HL-60 (cell line): ENCODE results near the gene ZNF443.

ENCODE experiments used
- CTCF ChIP-seq: IDR thresholded peaks from one replicate; pipeline ENCODE4 v1.5.1; 2011; ENCODE audit warnings: low read length, control low read depth, inconsistent platforms; ENCODE audit not compliant: insufficient read depth
- GABPA ChIP-seq: IDR thresholded peaks from 2 replicates; pipeline ENCODE4 v1.6.1; 2012; ENCODE audit warnings: low read depth
- POLR2AphosphoS5 ChIP-seq: IDR thresholded peaks from 2 replicates; pipeline ENCODE4 v1.6.1; 2012; ENCODE audit warnings: low read depth
- SPI1 ChIP-seq: IDR thresholded peaks from 2 replicates; pipeline ENCODE4 v1.6.1; 2012; ENCODE audit warnings: low read depth, mild to moderate bottlenecking, borderline replicate concordance
- TF ChIP-seq, protein P1 (sequence below): IDR thresholded peaks from 2 replicates; pipeline ENCODE4 v1.6.1; 2012; ENCODE audit warnings: low read depth; ENCODE audit not compliant: insufficient replicate concordance

DNA sequence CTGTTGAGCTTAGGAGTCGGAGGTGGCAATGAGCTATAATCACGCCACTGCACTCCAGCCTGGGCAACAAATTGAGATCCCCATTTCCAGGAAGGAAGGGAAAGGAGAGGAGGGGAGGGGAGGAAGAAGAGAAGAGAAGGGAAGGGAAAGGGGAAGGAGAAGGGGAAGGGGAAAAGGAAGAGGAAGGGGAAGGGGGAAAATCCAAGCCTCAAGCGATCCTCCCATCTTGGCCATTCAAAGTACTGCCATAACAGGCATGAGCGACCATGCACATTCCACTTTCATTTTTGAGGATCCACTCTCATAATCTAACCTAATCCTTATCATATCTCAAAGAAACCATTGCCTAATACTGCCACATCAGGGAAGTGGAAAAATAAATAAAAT lies 14.9 kb downstream of the ZNF443 start:
- TF ChIP-seq CTCF (no peak), POLR2AphosphoS5 (no peak), SPI1 (no peak), GABPA (no peak)
- TF ChIP-seq, protein P1, sequence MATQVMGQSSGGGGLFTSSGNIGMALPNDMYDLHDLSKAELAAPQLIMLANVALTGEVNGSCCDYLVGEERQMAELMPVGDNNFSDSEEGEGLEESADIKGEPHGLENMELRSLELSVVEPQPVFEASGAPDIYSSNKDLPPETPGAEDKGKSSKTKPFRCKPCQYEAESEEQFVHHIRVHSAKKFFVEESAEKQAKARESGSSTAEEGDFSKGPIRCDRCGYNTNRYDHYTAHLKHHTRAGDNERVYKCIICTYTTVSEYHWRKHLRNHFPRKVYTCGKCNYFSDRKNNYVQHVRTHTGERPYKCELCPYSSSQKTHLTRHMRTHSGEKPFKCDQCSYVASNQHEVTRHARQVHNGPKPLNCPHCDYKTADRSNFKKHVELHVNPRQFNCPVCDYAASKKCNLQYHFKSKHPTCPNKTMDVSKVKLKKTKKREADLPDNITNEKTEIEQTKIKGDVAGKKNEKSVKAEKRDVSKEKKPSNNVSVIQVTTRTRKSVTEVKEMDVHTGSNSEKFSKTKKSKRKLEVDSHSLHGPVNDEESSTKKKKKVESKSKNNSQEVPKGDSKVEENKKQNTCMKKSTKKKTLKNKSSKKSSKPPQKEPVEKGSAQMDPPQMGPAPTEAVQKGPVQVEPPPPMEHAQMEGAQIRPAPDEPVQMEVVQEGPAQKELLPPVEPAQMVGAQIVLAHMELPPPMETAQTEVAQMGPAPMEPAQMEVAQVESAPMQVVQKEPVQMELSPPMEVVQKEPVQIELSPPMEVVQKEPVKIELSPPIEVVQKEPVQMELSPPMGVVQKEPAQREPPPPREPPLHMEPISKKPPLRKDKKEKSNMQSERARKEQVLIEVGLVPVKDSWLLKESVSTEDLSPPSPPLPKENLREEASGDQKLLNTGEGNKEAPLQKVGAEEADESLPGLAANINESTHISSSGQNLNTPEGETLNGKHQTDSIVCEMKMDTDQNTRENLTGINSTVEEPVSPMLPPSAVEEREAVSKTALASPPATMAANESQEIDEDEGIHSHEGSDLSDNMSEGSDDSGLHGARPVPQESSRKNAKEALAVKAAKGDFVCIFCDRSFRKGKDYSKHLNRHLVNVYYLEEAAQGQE = no peak
